ENCODE data around the gene APMAP.

Gene APMAP

DNA sequence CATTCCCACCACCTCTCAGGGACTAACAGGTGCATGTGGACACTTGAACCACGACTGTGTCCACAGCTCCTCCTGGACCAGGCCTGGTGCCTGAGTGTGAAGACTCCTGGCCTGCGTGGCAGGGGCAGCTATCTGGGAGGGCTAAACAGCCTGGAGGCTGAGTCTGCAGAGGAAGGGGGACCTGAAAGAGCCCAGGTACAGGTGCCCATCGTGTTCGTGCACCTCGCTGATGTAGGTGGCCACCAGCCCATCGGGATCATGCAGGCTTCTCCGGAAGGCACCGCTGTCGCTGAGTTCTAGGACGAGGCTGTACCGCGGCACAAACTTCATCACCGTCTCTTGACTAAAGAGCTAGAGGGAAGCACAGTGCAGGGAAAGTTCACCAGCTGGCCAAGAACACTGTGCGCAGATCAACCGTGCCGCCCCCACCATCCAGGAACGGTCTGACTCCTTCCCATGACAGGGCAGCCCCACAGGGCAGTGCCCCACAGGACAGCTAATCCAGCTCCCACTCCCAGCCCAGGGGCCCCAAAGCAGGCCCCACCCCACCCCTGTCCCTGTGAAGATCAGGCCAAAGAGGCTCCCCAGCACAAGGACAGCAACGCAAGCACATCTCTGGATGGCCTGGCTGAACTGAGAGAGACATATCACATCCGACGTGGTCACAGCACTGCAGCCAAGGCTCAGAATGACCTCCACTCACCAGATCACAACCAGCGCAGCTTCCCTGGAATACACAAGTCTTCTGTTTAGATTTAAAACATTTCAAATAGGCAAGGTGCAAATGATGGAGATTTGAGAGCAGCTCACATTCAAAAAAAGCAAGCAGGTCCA lies 28.7 kb downstream of the APMAP start:
- DNase-seq, result no peak

DNA sequence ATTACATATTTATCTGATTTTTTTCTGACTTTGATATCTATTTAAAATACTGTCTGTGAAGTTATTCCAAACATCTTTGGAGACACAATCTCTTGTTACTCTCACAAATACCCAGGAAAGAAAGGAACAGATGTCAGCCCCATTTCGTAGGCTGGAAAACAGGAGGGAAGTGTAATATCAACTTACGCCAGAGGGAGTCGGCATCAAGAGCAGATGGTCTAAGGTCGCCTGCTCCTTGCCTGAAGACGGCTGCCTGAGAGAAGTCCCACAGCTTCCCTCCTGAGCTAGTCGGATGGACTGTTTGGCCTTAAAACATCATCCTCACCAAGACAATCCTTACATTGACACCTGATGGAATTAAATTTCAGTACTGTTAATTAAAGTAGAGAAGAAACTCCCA lies 30.0 kb downstream of the APMAP start:
- DNase-seq, result no peak

DNA sequence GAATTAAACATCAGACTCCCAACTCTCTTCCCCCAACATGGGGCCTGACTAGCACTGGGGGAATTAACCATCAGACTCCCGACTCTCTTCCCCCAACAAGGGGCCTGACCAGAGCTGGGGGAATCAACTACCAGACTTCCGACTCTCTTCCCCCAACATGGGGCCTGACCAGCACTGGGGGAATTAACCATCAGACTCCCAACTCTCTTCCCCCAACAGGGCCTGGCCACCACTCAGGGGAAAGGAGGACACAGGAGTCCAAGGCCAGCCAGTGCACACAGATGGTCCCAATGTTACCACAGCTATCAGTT lies 30.4 kb downstream of the APMAP start:
- DNase-seq, result no peak

DNA sequence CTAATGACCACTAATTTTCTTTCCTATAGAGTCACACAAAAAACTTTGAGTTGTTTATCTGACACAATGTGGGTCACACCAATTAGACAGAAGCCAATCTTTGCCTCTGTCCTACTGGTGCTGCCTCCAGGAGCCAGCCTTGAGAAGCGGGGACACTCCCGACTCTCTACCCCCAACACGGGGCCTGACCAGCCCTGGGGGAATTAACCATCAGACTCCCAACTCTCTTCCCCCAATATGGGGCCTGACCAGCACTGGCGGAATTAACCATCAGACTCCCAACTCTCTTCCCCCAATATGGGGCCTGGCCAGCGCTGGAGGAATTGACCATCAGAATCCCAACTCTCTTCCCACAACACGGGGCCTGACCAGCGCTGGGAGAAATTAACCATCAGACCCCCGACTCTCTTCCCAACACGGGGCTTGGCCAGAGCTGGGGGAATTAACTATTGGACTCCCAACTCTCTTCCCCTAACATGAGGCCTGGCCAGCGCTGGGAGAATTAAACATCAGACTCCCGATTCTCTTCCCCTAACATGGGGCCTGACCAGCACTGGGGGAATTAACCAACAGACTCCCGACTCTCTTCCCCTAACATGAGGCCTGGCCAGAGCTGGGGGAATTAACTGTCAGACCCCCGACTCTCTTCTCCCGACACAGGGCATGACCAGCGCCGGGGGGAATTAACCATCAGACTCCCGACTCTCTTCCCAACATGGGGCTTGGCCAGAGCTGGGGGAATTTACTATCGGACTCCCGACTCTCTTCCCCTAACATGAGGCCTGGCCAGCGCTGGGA lies 31.0 kb downstream of the APMAP start:
- no peak for DNase-seq

DNA sequence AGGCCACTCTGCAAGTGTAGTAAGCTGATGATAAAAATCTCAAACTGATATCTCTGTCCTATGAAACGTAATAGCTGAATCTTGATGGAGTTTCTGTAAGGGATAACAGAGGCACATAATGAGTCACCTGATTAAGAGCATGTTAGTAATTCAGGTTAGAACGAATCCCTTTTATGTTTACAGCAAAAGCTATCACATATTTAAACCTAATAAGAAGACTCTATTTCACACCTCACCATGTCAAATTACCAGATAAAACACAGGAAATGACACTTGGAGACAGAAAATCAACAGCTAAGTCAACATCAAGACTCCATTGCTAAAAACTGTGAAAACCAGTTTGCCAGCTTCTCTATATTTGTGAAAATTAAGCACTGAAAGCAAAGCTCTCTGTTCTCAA lies 31.7 kb downstream of the APMAP start:
- DNase-seq, result no peak

DNA sequence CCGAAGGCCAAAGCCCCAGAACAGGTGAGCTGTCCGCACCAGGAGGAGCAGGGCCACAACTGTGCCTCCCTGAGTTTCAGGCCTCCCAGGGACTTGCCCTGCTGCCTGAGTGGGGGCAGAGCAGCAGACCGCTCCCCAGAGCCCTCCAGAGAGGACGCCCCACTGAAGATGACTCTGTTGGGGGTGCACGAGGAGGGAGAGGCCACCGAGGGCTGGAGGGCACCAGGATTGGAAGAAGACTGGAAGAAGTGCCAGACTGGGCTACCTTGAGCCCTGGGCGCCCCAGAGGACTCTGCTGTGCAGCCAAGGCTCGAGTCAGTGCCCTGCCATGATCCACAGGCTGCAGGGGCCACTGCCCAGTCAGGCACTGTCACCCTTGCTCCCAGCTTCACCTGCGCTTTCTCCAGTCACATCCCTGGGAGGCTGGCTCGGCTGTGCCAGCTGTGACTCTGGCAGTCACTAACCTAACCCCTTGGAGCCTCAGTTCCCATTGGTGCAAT lies 32.2 kb downstream of the APMAP start:
- DNase-seq, result no peak

DNA sequence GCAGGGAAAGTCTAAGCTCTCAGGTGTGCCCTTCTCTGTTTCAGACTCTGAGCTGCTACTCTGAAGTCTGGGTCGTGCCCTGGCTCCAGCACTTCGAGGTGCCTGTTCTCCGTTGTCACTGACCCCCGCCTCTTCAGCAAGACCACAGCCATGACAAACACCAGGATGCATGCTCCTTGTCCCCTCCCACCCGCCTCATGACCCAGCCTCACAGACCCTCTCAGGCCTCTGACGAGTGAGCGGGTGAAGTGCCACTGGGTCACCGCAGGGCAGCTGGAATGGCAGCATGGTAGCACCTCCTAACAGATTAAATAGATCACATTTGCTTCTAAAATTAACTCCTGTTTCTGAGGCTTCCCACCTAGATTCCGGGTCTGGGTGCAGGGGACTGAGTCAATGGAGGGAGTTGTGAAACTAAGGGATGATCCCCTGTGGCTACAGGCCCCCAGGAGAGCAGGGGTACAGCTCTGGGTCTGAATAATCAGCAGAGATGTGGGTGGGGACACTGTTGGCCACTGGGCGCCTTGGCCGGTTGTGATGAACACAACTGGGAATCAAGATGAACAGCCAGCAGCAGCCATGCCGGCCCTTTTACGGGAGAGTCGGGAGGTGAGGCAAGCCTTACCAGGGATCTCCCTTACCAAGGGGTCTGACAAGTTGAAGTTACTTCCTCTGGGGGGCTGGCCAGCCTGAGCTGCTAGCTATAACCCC lies 32.8 kb downstream of the APMAP start:
- no peak for DNase-seq

DNA sequence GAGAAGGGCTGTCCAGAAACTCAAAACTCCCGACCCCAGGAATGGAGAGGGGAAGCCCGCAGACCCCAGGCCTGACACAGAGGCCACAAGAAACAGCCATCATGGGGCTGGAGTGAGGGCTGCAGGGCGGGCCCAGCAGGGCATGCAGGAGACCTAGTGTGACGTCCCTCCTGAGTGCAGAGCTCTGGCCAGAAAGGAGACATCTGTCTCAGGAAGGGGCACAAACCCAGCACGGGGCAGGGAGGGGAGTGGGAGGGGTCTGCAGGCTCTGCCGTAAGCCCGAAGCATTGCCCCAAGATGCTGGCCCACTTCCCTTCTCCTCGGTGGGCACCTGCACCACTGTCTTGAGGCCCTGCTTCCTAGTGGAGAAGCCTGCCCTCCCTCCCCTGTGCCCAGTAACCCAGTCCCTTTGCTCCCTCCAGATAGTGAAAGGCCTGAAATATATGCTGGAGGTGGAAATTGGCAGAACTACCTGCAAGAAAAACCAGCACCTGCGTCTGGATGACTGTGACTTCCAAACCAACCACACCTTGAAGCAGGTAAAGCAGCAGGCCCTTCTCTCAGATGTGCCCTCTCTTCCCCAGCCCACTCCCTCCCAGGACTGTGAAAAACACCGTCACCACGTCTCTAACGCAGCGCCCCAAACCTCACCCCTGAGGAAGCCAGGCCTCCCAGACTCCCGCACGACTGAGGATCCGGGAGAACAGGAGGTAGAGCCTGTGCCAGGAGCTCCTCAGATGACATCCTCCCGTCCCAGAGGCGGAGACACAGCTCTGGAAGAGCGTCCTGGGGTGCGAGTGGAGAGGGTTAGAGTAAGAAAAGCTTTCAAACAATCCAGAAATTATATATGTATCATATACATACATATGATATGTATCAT lies 33.8 kb downstream of the APMAP start:
- no peak for DNase-seq

DNA sequence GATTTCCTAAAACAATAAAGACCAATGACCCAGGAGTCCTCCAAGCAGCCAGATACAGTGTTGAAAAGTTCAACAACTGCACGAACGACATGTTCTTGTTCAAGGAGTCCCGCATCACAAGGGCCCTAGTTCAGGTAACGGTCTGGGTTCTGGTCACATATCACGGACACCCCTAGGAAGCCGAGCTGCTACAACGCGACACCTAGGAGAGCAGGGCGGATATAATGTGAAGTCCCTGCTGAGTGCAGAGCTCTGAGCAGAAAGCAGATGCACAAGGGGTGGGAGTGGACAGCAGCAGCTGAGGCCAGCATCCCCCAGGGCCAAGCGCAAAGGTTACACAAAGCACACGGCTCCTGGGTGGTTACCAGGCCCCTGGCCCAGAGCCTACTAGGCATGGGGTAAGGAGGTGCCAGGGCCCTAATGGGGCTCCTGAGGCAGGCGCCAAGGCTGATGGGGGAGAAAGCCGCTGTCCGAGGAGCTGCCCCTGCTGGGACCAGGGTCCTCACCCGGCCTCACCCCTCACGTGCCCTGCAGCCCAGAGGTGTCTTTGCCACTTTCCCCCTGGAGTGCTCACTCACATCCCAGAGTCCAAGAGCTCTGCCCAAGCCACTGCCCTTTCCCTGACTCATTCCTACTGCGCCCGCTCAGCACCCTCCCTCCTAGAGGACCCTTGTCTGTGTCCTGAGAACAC lies 35.1 kb downstream of the APMAP start:
- DNase-seq, result no peak

DNA sequence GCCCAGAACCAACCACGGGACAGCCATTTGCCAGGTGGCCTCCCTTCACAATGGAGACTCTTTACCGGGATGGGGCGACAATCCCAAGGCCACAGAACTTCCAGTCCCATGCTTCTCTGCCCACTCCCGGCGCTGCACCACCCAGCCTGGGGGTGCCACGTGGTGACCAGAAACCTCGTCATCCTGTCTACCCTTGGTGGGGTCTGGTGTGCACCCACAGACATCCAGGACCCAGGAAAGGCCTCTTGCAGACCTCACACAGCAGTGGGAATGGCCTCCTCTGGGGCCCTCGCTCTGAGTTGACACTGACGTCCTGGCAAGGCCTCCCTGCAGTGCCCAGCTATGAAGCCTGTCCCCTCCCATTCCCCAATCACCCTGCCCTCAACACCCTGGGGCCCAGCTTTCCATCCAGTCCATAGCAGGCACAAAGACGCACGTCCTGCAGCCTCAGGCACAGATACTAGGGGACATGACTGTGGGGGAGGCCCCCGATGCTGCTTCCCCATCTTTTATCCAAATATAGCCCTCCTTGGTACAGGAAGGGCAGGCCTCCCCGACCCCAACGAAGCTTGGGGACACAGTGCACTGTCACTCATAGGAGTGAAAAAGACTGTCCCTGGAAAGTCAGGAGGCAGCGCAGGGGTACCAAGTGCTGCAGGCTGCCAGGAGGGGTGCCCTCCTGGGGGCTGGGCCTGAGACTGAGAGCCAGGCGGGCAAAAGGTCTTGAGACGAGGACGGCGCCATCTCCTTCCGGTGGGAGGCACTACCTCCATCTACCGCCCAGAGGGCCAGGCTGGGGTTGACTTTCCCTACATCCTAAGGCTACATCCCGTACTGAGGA lies 36.3 kb downstream of the APMAP start:
- no peak for DNase-seq

DNA sequence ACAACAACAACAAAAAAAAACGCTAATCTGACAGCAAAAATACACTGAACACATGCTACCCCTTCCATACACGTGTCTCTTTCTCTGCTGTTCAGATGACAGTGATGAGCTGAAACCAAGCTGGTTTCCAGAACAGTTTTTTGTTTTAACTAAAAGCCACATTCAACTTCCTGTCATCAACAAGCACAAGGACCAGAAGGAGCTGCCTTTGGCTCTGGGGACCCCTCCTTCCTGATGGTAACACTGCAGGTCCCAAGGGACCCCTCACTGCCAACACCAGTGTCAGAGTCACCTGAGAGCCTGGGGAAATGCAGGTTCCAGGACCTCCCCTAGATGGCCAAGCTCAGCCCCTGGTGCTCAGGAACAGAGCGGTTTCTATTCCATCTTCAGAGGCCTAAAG lies 37.5 kb downstream of the APMAP start:
- DNase-seq, result no peak

DNA sequence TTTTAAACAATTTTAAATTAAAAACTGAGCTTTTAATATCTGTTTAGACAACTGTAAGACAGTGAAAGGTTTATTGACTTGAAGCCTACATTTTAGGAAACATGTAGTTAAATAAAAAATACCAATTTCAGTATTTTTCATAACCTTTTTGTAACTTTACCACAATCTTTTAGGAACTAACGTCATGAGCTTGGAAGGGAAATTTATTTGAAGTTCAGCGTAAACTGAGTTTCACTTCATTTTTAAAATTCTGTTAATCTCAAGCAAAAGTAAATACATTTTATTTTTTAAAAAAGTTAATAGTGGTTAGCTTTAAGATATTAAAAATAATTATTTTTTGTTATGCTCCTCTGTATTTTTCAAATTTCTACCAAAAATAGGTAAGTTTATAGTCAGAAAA lies 38.0 kb downstream of the APMAP start:
- no peak for DNase-seq

DNA sequence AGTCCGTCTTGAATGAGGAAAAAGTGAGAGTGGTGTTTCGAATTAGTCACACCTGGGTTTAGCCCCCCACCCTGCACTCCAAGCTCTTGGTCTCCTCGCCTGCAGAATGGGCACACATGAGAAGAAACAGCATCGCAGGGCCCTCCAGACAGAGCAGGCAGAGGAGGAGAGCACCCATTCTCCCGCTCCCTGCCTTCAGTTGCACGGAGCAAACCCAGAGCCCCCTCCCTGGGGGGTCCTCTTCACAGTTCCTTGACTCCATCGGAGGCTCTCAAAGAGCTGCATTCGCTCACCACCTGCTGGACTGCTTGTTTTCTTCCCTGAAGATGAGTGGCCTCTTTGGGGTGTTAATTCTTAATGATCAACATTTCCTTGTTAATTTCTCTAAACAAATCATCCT lies 38.4 kb downstream of the APMAP start:
- no peak for DNase-seq

DNA sequence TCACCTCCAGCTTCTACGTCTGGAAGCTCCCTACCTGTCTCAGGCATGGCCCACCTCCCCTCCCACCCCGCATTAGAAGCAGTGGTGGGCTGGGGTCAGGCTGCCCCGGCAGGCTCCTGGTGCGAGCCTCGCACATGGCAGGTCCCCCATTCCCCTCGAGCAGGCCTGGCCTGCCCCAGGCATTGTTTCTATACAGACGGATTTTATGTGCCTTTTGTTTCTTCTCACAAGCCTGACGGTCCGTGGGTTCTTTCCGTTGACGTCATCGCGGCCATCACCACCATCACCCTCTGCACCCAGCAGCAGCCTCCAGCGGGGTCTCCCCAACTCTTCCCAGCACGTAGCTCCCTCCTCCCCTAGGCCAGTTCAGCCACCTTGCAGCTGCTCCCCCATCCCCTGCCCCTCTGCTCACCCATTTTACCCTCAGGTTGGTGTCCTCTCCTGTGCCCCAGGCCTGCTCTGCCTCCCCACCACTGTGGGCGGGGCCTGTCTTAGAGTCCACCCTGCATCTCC lies 38.9 kb downstream of the APMAP start:
- no peak for DNase-seq

DNA sequence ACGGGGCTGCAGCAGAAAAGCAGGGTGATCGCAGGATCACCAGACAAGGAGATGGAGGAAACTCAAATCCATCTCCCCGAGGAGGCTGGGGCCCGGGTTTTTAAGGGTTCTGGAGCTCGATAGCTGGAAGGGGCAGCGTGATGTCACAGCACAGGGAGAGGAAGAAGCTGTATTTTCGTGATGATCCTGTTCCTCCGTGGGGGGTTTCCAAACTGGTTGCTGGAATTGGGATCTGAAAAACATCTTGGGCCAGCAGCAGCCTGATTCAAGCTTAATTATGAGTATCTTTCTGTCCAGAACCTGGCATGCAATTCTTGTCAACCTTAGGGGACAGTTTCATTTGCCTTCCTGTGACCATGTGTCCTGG lies 39.4 kb downstream of the APMAP start:
- DNase-seq, result no peak

DNA sequence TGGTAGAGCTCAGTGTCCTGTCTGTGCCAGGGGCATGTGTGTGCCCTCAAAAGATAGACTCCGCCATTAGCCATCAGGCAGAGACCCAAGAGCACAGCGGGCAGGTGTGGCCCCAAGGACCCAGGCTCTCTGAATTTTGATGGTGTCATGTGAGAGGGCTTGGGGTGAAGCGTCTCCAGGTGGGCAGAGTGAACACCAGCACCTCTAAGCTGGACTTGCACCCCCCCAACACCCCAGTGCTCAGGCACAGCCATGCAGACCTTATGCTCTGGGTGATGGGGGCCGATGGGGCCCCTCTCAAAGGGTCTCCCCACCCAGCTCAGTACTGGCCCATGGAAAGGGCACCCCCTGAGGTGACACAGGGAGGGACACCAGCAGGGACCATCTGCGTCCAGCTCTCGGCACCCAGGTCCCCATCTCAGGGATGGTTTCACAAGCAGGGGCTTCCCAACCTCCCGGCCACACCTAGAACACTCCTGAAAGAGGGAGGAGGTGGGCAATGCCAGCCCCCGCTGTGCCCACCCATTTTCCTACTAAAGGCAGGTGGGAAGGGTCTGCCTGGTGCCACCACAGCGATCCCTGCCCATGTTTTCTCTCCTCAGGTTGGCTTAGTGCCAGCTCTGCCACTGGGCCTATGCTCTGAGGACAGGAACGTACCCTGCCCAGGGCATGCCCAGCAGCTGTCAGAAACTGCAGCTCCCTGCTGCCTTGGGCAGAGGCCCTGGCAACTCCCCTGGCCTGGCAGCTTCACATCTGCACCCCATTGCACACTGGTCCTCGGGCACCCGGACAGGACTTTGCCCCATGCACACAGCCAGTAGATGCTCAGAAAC lies 40.0 kb downstream of the APMAP start:
- DNase-seq, result no peak

DNA sequence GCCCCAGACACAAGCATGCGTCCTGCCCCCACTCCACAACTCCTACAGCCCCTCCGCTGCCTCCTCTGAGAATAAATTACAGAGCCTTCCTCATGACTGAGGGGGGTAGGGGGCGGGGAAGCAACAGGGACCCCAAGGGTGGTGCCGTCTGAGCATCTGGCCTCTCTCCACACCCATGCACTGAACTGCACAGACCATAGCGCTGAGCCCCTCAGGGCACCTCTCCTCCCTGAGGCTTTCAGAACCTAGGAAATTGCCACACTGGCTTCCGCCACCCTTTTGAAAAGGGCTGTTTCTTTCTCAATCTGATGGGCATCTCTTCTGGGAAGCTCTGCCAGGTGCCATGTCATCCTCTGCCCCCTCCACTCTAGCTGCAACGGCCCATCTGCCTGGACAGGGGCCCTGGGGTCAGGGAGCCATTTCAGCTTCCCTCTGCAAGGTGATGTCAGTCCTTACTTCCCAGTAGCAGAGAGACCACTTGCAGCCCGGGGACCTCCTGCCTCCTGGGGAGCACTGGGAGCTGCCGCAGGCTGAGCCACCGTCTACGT lies 40.9 kb downstream of the APMAP start:
- DNase-seq, result no peak

DNA sequence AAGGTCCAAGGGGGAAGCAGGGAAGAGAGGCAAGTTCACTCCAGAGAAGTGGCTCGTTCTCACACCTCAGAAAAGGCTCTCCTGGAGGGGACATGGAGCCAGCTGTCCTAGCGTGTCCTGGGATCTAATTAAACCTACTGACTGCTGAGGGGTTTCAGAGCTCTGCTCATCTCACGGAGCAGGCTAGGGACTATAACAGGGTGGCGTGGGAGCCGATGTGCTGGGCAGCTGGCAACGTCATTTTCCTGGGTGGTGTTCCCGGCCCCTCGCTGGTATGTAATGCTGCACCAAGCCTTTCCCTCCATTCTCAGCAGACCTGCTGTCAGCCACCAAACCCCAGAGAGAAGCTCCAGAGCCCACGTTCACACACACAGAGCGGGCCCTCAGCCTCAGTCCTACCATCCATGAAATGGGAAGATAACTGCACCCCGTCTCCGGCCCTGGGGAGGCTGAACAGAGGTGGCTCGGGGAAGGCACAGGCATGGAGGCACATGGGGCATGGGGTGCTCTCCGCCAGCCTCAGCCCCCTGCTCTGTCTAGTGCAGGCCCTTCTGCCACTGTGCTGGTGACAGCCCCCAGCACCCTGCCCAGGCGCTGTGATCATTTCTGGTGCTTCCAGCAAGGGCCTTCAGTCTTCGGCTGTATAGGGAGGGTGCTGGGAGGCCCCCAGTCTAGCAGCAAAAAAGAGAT lies 41.6 kb downstream of the APMAP start:
- DNase-seq, result no peak
